AG04450 (cell line): Measurements from ENCODE around the gene LENEP. TPM values are rescaled to one million over a fixed set of nuclear protein-coding genes. Genes with fewer than 3 reads are reported as not detected.
A peak's percentile ranks its signal among the peaks of the same experiment; 100 is the strongest.
"Not testable (repeated sequence)": the region's sequence is repeated elsewhere in the genome, so short reads cannot be mapped to it uniquely, and the experiment has no call there.

Experiments used
- CTCF ChIA-PET: fragments of 300-600, 350-600 bp; formaldehyde crosslinking; extraction: SDS; loops from one replicate; lab custom pipeline; 2022; ENCODE audit warnings: antibody characterized with exemption, inconsistent platforms; lab: Charles Lee
- POLR2A ChIA-PET: fragments of 350-600 bp; formaldehyde crosslinking; extraction: SDS; loops from one replicate; lab custom pipeline; 2021; ENCODE audit warnings: antibody characterized with exemption, inconsistent platforms; lab: Yijun Ruan, JAX
- DNase-seq: peaks from one replicate; pipeline ENCODE4 v3.0.0-alpha.2; 2011; ENCODE audit warnings: low read depth, low spot score
- H3K27ac ChIP-seq: one replicate; pipeline ENCODE4 v1.5.1; 2012; ENCODE audit warnings: low read depth, low read length, control low read depth
- H3K27me3 ChIP-seq: one replicate; pipeline ENCODE4 v1.6.0; 2012; ENCODE audit warnings: low read length; ENCODE audit not compliant: control insufficient read depth, insufficient read depth
- H3K4me3 ChIP-seq: 2 replicates; pipeline ENCODE4 v1.5.1; 2011; ENCODE audit warnings: mild to moderate bottlenecking, low read depth, low read length, control low read depth
- H3K9me3 ChIP-seq: 2 replicates; pipeline ENCODE4 v1.5.1; 2012; ENCODE audit warnings: low read length; ENCODE audit not compliant: control insufficient read depth, insufficient read depth
- CTCF ChIP-seq: IDR thresholded peaks from 2 replicates; pipeline ENCODE4 v1.5.1; 2011; ENCODE audit warnings: low read depth, low read length, control low read depth, inconsistent platforms
- polyA plus RNA-seq: library from polyadenylated mRNA; depleted of rRNA; stranded (reverse); fragments of >200 nt; gene quantifications from 2 replicates; pipeline ENCODE4 v1.2.3, GENCODE V29; 2011

LENEP gene
- polyA plus RNA-seq, 1 experiment, result not detected

DNA sequence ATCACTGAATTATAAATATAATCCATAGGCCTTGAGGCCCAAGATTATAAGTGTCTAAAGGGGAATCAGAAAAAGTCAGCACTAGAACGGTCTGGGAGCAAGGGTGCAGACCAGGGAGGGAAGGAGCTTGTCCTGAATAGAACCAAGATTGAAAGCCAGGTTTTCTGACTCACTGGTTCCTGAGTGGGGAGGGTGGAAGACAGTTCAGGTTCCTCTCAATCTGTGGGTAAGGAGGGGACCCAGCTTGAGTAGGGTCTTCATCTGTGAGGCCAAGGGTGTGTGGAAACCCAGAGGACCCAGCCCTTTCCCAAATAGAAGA, 842 bp downstream of the LENEP start:
- ChIA-PET CTCF (interaction anchor here (0.7 to 4.1 kb wide), 8 partner anchors 10 to 435 kb away, joined by 3 to 28 read pairs (median 4); partner anchors contain the start of genes ADAM15, FLAD1 and PBXIP1), POLR2A (interaction anchor here (0.8 to 2.0 kb wide), 3 partner anchors 21 to 90 kb away, joined by 5 to 14 read pairs (median 5); partner anchors contain the start of gene SHC1)
- Histone ChIP-seq H3K4me3 (no peak overlapping the region), H3K27me3 (no peaks in the 10 kb centered on the region), H3K9me3 (no peaks in the 10 kb centered on the region), H3K27ac (no peak overlapping the region)
- TF ChIP-seq CTCF, result no peak
- DNase-seq, result no peak

DNA sequence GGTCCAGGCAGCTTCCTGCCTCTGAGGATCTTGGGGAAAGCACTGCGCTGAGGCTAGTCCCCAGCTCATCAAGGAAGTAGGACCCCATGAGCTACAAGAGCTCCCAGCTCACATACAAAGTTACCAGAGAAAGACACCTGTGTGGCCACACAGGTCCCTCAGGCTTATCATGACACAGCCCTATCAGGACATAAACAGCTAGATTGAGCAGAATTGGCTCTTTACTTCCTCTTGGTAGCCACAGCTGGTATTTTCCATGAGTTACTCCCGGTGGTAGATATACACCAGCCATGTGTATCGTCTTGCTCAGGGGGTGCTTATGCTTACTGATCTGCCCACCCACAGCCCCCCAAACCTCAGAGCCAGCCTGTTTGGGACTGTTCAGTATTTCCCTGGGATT, 1.2 kb downstream of the LENEP start:
- POLR2A ChIA-PET, result interaction anchor here (0.8 to 2.0 kb wide), 2 partner anchors 21 to 24 kb away, joined by 5 to 14 read pairs; partner anchors contain the start of gene SHC1
- DNase-seq, result no peak
- no peaks in the 10 kb centered on the region for H3K27me3 ChIP-seq
- H3K27ac ChIP-seq, result no peak overlapping the region
- no peaks in the 10 kb centered on the region for H3K9me3 ChIP-seq
- H3K4me3 ChIP-seq, result no peak overlapping the region
- no peak for TF ChIP-seq CTCF
- CTCF ChIA-PET, result interaction anchor here (1.1 to 4.1 kb wide), 9 partner anchors 11 to 94 kb away, joined by 3 to 28 read pairs (median 4); partner anchors contain the start of genes ADAM15, FLAD1, PBXIP1 and SHC1

GRCh38 chr1:154995301-154995983, 2.1 kb downstream of the LENEP start:
- H3K27ac ChIP-seq, DNase-seq, H3K9me3 ChIP-seq, H3K27me3 ChIP-seq, H3K4me3 ChIP-seq: not testable (repeated sequence)
- ChIA-PET POLR2A (interaction anchor here (0.7 to 1.3 kb wide), 4 partner anchors 8 to 26 kb away, joined by 5 to 9 read pairs (median 8); partner anchors contain the start of gene SHC1), CTCF (interaction anchor here (0.6 to 4.1 kb wide), 14 partner anchors 8 to 174 kb away, joined by 3 to 28 read pairs (median 4); partner anchors contain the start of genes ADAM15, FLAD1, PBXIP1 and PMVK)
- peak; percentile 50 for TF ChIP-seq CTCF

DNA sequence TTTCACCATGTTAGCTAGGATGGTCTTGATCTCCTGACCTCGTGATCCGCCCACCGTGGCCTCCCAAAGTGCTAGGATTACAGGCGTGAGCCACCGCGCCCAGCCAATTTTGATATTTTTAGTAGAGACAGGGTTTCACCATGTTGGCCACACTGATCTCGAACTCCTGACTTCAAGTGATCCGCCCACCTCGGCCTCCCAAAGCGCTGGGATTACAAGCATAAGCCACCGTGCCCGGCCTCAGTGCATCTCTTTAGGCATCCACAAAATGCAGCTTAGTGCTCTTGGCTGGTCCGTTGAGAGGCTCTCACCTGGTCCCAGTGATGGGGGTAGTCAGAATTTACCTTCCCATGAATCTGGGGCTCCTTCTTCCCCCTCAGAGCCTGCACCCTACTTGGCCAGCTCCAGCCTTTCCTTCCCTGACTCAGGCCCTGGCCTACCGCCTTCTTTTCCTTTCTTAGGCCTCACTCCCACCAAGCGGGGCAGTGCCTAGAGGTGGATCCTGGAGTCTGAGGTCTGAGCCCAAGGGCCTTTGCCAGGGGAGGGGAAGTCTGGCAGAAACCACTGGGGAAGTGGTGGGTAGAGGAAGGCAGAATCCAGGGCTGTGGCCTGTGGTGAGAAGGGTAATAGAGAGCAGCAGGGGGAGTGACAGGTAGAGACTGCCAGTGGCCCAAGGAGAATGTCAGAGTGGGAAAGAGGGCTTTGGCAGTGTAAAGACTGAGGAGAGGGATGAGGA, 3.7 kb downstream of the LENEP start:
- no peak for DNase-seq
- H3K27ac ChIP-seq, result no peak overlapping the region
- H3K4me3 ChIP-seq, result no peak overlapping the region
- ChIA-PET CTCF (interaction anchor here (0.8 to 3.2 kb wide), 5 partner anchors 13 to 61 kb away, joined by 4 to 27 read pairs (median 6); partner anchors contain the start of gene FLAD1), POLR2A (interaction anchor here (0.7 to 1.0 kb wide), 4 partner anchors 27 to 119 kb away, joined by 3 to 7 read pairs (median 3); partner anchors contain the start of gene PYGO2)
- no peaks in the 10 kb centered on the region for H3K27me3 ChIP-seq
- no peak for TF ChIP-seq CTCF
- H3K9me3 ChIP-seq, result no peaks in the 10 kb centered on the region; the same call in 1 of the 2 replicates
